ENCODE data around the gene RHBDD3.

The RHBDD3 gene

GRCh38 chr22:29259253-29259899, 8.4 kb downstream of the RHBDD3 start:
- CTCF ChIA-PET, result interaction anchor here (1.0 to 6.5 kb wide), 2 partner anchors 13 to 105 kb away, joined by 3 to 39 read pairs; no protein-coding TSS in a partner anchor
- POLR2A ChIA-PET, result interaction anchor here (1.6 kb wide), 1 partner anchor 56 kb away, joined by 3 read pairs; no protein-coding TSS in a partner anchor
- TF ChIP-seq CTCF (IDR thresholded peaks at IDR 0.05; ENCODE audit: control extremely low read depth, extremely low read depth, low read depth, missing control alignments), result no peak
- DNase-seq (ENCODE audit: extremely low spot score), result no peak

DNA sequence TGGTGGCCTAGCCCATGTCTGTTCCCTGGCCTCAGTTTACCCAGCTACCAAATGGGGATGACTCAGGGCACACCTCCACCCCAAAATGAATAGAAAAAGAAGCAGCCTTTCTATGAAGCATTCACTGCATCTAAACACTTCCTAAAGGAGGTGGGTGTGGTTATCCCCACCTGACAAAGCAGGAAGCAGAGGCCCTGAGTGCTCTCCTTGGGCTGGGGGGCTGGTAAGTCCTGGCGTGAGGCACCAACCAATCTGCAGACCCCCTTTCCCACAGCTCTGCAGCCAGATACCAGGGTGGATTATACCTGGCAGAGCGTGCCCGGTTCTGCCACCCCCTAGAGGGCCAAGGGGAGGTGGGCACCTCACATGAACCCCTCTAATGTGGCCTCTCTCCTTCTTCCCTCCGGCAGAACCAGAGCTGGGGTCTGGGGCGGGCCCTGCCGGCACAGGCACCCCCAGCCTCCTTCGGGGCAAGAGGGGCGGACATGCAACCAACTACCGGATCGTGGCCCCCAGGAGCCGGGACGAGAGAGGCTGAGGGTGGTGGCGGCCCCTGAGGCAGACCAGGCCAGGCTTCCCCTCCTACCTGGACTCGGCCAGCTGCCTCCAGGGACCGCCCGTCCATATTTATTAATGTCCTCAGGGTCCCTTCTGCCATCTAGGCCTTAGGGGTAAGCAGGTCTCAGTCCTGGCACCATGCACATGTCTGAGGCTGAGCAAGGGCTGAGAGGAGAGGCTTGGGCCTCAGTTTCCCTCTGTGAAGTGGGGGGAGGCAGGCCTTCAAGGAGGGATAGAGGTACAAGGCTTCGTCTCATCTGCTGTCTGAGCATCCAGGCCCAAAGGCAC, 9.2 kb downstream of the RHBDD3 start:
- POLR2A ChIA-PET, result interaction anchor here (1.6 kb wide), 1 partner anchor 55 kb away, joined by 3 read pairs; no protein-coding TSS in a partner anchor
- no peak for TF ChIP-seq CTCF (IDR thresholded peaks at IDR 0.05; ENCODE audit: control extremely low read depth, extremely low read depth, low read depth, missing control alignments)
- DNase-seq (ENCODE audit: extremely low spot score), result peak; percentile 17
- CTCF ChIA-PET, result interaction anchor here (6.5 kb wide), 1 partner anchor 13 kb away, joined by 39 read pairs; no protein-coding TSS in a partner anchor

- ChIA-PET CTCF (interaction anchor here (6.5 kb wide), 1 partner anchor 12 kb away, joined by 39 read pairs; no protein-coding TSS in a partner anchor), POLR2A (no interaction called here)
- DNase-seq (ENCODE audit: extremely low spot score), result no peak
- no peak for TF ChIP-seq CTCF (IDR thresholded peaks at IDR 0.05; ENCODE audit: control extremely low read depth, extremely low read depth, low read depth, missing control alignments)
Measured at GRCh38 chr22:29257751-29258181, 10.0 kb downstream of the RHBDD3 start.

DNA sequence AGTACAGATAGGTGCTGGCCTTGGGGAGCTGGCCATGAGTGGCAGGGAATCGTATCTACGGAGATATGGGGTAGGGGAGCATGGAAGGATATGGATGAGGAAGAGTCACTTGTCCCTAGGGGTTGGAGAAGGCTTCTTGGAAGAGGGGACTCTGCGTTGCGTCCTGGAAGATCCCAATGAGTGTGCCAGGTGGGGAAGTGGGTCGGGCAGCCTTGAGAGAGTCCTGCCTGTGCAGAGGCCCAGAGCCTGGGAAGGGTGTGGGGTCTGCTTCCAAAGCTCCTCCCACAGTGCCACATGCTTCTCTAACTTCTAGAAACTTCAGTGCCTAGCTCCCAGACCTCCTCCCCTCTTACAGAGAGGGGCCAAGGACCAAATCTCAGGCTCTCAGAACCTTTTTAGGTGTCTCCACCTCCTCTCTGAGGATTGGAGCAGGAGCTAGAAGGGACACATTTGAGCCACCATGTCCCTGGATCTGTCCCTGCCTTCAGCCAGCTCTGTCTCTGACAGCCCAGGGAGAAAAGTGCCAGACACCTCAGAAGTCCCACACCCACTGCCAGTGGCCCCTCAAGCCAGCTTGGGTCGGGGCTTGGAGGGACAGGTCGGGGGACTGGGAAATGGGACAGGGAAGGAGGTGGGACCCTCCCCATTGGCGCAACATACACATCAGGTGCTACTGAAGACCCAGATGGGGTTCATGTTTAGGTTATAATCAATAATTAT, 11.0 kb downstream of the RHBDD3 start:
- ChIA-PET POLR2A (interaction anchor here (0.7 kb wide), 1 partner anchor 11 kb away, joined by 7 read pairs; no protein-coding TSS in a partner anchor), CTCF (interaction anchor here (0.9 to 6.5 kb wide), 2 partner anchors 11 to 103 kb away, joined by 3 to 39 read pairs; no protein-coding TSS in a partner anchor)
- TF ChIP-seq CTCF (IDR thresholded peaks at IDR 0.05; ENCODE audit: control extremely low read depth, extremely low read depth, low read depth, missing control alignments), result no peak
- DNase-seq (ENCODE audit: extremely low spot score), result no peak

- TF ChIP-seq CTCF (IDR thresholded peaks at IDR 0.05; ENCODE audit: control extremely low read depth, extremely low read depth, low read depth, missing control alignments), result no peak
- ChIA-PET POLR2A (no interaction called here), CTCF (interaction anchor here (6.5 kb wide), 1 partner anchor 9 kb away, joined by 39 read pairs; no protein-coding TSS in a partner anchor)
- no peak for DNase-seq (ENCODE audit: extremely low spot score)
Measured at GRCh38 chr22:29255064-29255621, 12.6 kb downstream of the RHBDD3 start.
